HepG2 (cell line): ENCODE results near the gene KCNMA1. TPM values are rescaled to one million over a fixed set of nuclear protein-coding genes. Genes with fewer than 3 reads are reported as not detected.

Experiments
- ATAC-seq: fragments of 200-7000 bp; cut with Tn5 transposase; 3 replicates; pipeline ENCODE4 v1.9.1; 2020; ENCODE audit warnings: mild to moderate bottlenecking, moderate library complexity
- BruUV-seq: library from RNA; stranded (reverse); fragments of 400-500 nt; replicated peaks from 2 replicates; lab custom pipeline; 2021; lab: Mats Ljungman, UMichigan
- CTCF ChIA-PET: fragments of 300-600 bp; formaldehyde crosslinking; extraction: SDS; loops from one replicate; lab custom pipeline; 2021; ENCODE audit warnings: low total read pairs, inconsistent platforms, low intra/inter-chr PET ratio; lab: Yijun Ruan, JAX
- POLR2A ChIA-PET: fragments of 350-600 bp; sonication (Branson Sonifier 250); formaldehyde crosslinking; loops from one replicate; lab custom pipeline; 2020; ENCODE audit warnings: antibody characterized with exemption, inconsistent platforms; lab: Yijun Ruan, JAX
- DNase-seq: peaks from one replicate; pipeline ENCODE4 v3.0.0-alpha.2; 2015; ENCODE audit warnings: low spot score
- FAIRE-seq: peaks from 3 replicates; lab custom pipeline; 2011; peaks lifted over from hg19 to GRCh38; lab: Jason Lieb, UNC
- H2AFZ ChIP-seq: one replicate; pipeline ENCODE4 v1.6.1; 2011; ENCODE audit warnings: low read length, inconsistent platforms
- H3K27ac ChIP-seq: fragments of 300-600 bp; 3 replicates; pipeline ENCODE4 v1.8.0; 2011; ENCODE audit warnings: mixed run types, mild to moderate bottlenecking, mixed read lengths, low read length, inconsistent platforms; ENCODE audit not compliant: insufficient read depth; ENCODE audit errors: extremely low read length
- H3K27me3 ChIP-seq, 2 experiments: fragments of 200-600 bp in 1 of 2; 2 replicates in 1 of 2; 3 replicates in 1 of 2; pipeline versions ENCODE4 v1.6.0 to v1.8.0; 2011; ENCODE audit warnings: low read length in 2 of 2, mild to moderate bottlenecking in 2 of 2, moderate library complexity in 2 of 2, inconsistent platforms in 1 of 2; ENCODE audit not compliant: insufficient read depth in 2 of 2, control insufficient read depth in 1 of 2
- H3K36me3 ChIP-seq, 2 experiments: fragments of 200-600 bp in 1 of 2; replicated peaks in 1 of 2; 2 replicates in 1 of 2; 3 replicates in 1 of 2; pipeline versions ENCODE4 v1.5.1 to v1.8.0; 2011; ENCODE audit warnings: low read length in 2 of 2, inconsistent platforms in 1 of 2; ENCODE audit not compliant: insufficient read depth in 2 of 2, control insufficient read depth in 1 of 2
- H3K4me1 ChIP-seq: 2 replicates; pipeline ENCODE4 v1.5.1; 2012; ENCODE audit warnings: low read length, inconsistent platforms; ENCODE audit not compliant: insufficient read depth
- H3K4me2 ChIP-seq: 2 replicates; pipeline ENCODE4 v1.6.0; 2011; ENCODE audit warnings: low read depth, low read length, inconsistent platforms
- H3K4me3 ChIP-seq, 3 experiments: fragments of 200-600 bp in 1 of 3; sonication (generic), shearing (Covaris generic) in 1 of 3; replicated peaks in 1 of 3; 2 replicates each; pipeline ENCODE4 v1.5.1; 2011 to 2016; ENCODE audit warnings: low read length in 3 of 3, inconsistent platforms in 2 of 3, low read depth in 2 of 3, mild to moderate bottlenecking in 2 of 3, control low read depth in 1 of 3, mixed read lengths in 1 of 3; ENCODE audit not compliant: insufficient read depth in 1 of 3
- H3K79me2 ChIP-seq: one replicate; pipeline ENCODE4 v1.6.1; 2011; ENCODE audit warnings: low read length, inconsistent platforms; ENCODE audit not compliant: insufficient read depth
- H3K9ac ChIP-seq: 2 replicates; pipeline ENCODE4 v1.6.0; 2011; ENCODE audit warnings: mild to moderate bottlenecking, low read depth, low read length, inconsistent platforms; ENCODE audit not compliant: insufficient read depth
- H3K9me3 ChIP-seq: 2 replicates; pipeline ENCODE4 v1.5.1; 2012; ENCODE audit warnings: mild to moderate bottlenecking, low read length
- H4K20me1 ChIP-seq: 2 replicates; pipeline ENCODE4 v1.6.0; 2011; ENCODE audit warnings: inconsistent platforms, mild to moderate bottlenecking, low read length, moderate library complexity; ENCODE audit not compliant: insufficient read depth
- ATF7 ChIP-seq, 2 experiments: fragments of 450-650 bp in 1 of 2; sonication (generic) in 1 of 2; formaldehyde crosslinking in 1 of 2; IDR thresholded peaks; 2 replicates each; pipeline versions ENCODE4 v1.4.0 to v1.6.1; 2016 to 2020; ENCODE audit warnings: antibody characterized with exemption in 1 of 2, mild to moderate bottlenecking in 1 of 2, missing genetic modification reagents in 1 of 2
- FOXA3 ChIP-seq: IDR thresholded peaks from 2 replicates; pipeline ENCODE4 v1.6.1; 2016; ENCODE audit warnings: missing genetic modification reagents, missing compliant biosample characterization
- HNRNPUL1 ChIP-seq: fragments of 200-400 bp; formaldehyde crosslinking; IDR thresholded peaks from 2 replicates; pipeline ENCODE4 v1.6.1; 2017; ENCODE audit warnings: low read depth, mild to moderate bottlenecking, low read length, moderate library complexity
- MED13 ChIP-seq: sonication (generic); formaldehyde crosslinking; IDR thresholded peaks from 2 replicates; pipeline ENCODE4 v1.5.0; 2020; ENCODE audit warnings: missing genetic modification reagents
- RBM22 ChIP-seq: fragments of 200-400 bp; formaldehyde crosslinking; optimal IDR thresholded peaks from 2 replicates; pipeline ENCODE3; 2017; ENCODE audit warnings: mild to moderate bottlenecking, low read length, moderate library complexity
- SMYD3 ChIP-seq: sonication (generic); formaldehyde crosslinking; IDR thresholded peaks from 2 replicates; pipeline ENCODE4 v1.8.1; 2023; ENCODE audit warnings: mild to moderate bottlenecking, missing genetic modification reagents
- ZNF136 ChIP-seq: sonication (generic); formaldehyde crosslinking; IDR thresholded peaks from 2 replicates; pipeline ENCODE4 v1.8.1; 2022; ENCODE audit warnings: low read depth, mild to moderate bottlenecking, moderate library complexity, missing genetic modification reagents
- ZNF382 ChIP-seq: sonication (generic); formaldehyde crosslinking; IDR thresholded peaks from 2 replicates; pipeline ENCODE4 v1.5.0; 2020; ENCODE audit warnings: missing genetic modification reagents, mild to moderate bottlenecking, borderline replicate concordance
- ZNF766 ChIP-seq: sonication (generic); formaldehyde crosslinking; IDR thresholded peaks from 2 replicates; pipeline ENCODE4 v1.5.0; 2020; ENCODE audit warnings: missing genetic modification reagents, borderline replicate concordance
- WGBS: methylation state at CpG from one replicate; pipeline ENCODE4 v1.1.6; 2017; ENCODE audit warnings: low lambda C conversion rate; 5-methylcytosine and 5-hydroxymethylcytosine counted together
- in situ Hi-C: cut with HindIII; loops from 2 replicates; pipeline ENCODE4 v1.10.0; 2017; ENCODE audit warnings: low pct_unique_long_range_greater_than_20kb; ENCODE audit not compliant: extremely low pct_ligation_motif_present
- intact Hi-C: fragments of 100-400 bp; cut with micrococcal nuclease; formaldehyde crosslinking; loops from one replicate; pipeline ENCODE4 v1.10.0; 2022; ENCODE audit not compliant: unreplicated experiment
- polyA plus RNA-seq, 8 experiments: library from polyadenylated mRNA; depleted of rRNA in 3 of 8; stranded (reverse) in 7 of 8; unstranded in 1 of 8; fragments of >200 nt; fragmentation: Illumina TruSeq in 4 of 8; extraction: Trizol in 4 of 8; gene quantifications; 2 replicates each; pipeline versions ENCODE4 v1.2.1 to v1.2.3, GENCODE V29; 2011 to 2016; ENCODE audit warnings: low read depth in 4 of 8, missing spikeins in 1 of 8, mixed read lengths in 1 of 8; ENCODE audit not compliant: insufficient read depth in 1 of 8
- total RNA-seq, 5 experiments: library from RNA; depleted of rRNA; stranded (reverse); fragments of >200 nt; fragmentation: Illumina TruSeq; extraction: Trizol; gene quantifications; 2 replicates each; pipeline ENCODE4 v1.2.3, GENCODE V29; 2016; ENCODE audit warnings: low read depth in 1 of 5

KCNMA1 gene
- total and polyA plus RNA-seq, 2 of the 13 experiments (the other 11 are each of a cell fraction or from before 2014, with no cell fraction given): 0.02 TPM; not detected in 1

- Histone ChIP-seq H4K20me1 (no peaks in the 10 kb centered on the region), H3K27ac (no peak overlapping the region), H3K9me3 (no peaks in the 10 kb centered on the region), H2AFZ (no peak overlapping the region), H3K9ac (no peak overlapping the region), H3K4me2 (no peak overlapping the region), H3K4me3 (no peak overlapping the region), H3K4me1 (no peaks in the 10 kb centered on the region), H3K36me3 (no peaks in the 10 kb centered on the region), H3K27me3 (peaks cover 0 to 10% of the 10 kb centered on the region in 2 experiments; a peak in 2 of 5 replicates), H3K79me2 (no peaks in the 10 kb centered on the region)
- ATAC-seq (no peak), FAIRE-seq (no peak), DNase-seq (no peak)
- in situ Hi-C loops: no loop called here
- intact Hi-C loops: no loop called here
- TF ChIP-seq MED13 (CRISPR knock-in tag) (no peak), ATF7 (IDR thresholded peaks at IDR 0.05) (peak; percentile 60), ATF7 (CRISPR knock-in tag; IDR thresholded peaks at IDR 0.05) (no peak)
- 0% methylated on average over 1 of the region's 1 CpG for WGBS
- ChIA-PET POLR2A (no interaction called here), CTCF (no interaction called here)
- BruUV-seq: no TSS peak
Observed at GRCh38 chr10:76911184-76911583, 726.4 kb downstream of the KCNMA1 start.

- Histone ChIP-seq H3K4me3 (no peak overlapping the region), H2AFZ (no peak overlapping the region), H3K9ac (no peak overlapping the region), H3K27me3 (peaks cover 0 to 10% of the 10 kb centered on the region in 2 experiments; a peak in 2 of 5 replicates), H3K4me2 (no peak overlapping the region), H3K9me3 (no peaks in the 10 kb centered on the region), H3K4me1 (no peaks in the 10 kb centered on the region), H3K27ac (no peak overlapping the region), H4K20me1 (no peaks in the 10 kb centered on the region), H3K79me2 (no peaks in the 10 kb centered on the region), H3K36me3 (no peaks in the 10 kb centered on the region)
- FAIRE-seq (no peak), DNase-seq (no peak), ATAC-seq (no peak)
- 10% methylated on average over 5 of the region's 8 CpGs for WGBS
- BruUV-seq: no TSS peak
- in situ Hi-C loops: no loop called here
- ChIA-PET CTCF (no interaction called here), POLR2A (no interaction called here)
- intact Hi-C loops: no loop called here
- TF ChIP-seq RBM22: no peak
- no peak for TF ChIP-seq ZNF382
- TF ChIP-seq HNRNPUL1: no peak
- TF ChIP-seq ZNF136: no peak
- TF ChIP-seq SMYD3 (CRISPR knock-in tag): no peak
- no peak for TF ChIP-seq FOXA3 (CRISPR knock-in tag)
- no peak for TF ChIP-seq ZNF766 (CRISPR knock-in tag)
Observed at GRCh38 chr10:76910184-76910962, 727.2 kb downstream of the KCNMA1 start.
